ENCODE results near the gene ARNT2.

The ARNT2 gene

GRCh38 chr15:80572337-80572736 lies 168.2 kb downstream of the ARNT2 start:
- H3K4me3 ChIP-seq (IDR thresholded peaks at IDR 0.05; ENCODE audit: insufficient read depth, low read depth, low read length), result no peak overlapping the region
- H3K27ac ChIP-seq, result no peak overlapping the region
- no peaks in the 10 kb centered on the region for H3K4me1 ChIP-seq (ENCODE audit: low read depth, poor library complexity, severe bottlenecking)
- no peaks in the 10 kb centered on the region for H3K27me3 ChIP-seq (ENCODE audit: insufficient read depth, low read depth)
- no peak overlapping the region for H3K4me2 ChIP-seq
- TF ChIP-seq CTCF (conservative IDR thresholded peaks at IDR 0.05; ENCODE audit: low read depth, low read length), result no peak
- H2AFZ ChIP-seq (ENCODE audit: low read depth), result no peak overlapping the region
- no peaks in the 10 kb centered on the region for H3K36me3 ChIP-seq (ENCODE audit: insufficient read depth)
- H3K79me2 ChIP-seq (ENCODE audit: insufficient read depth, low read depth), result no peaks in the 10 kb centered on the region
- H4K20me1 ChIP-seq (ENCODE audit: insufficient read depth), result no peaks in the 10 kb centered on the region
- H3K9ac ChIP-seq, result no peak overlapping the region

- Histone ChIP-seq H4K20me1 (ENCODE audit: insufficient read depth) (no peaks in the 10 kb centered on the region), H3K79me2 (ENCODE audit: insufficient read depth, low read depth) (no peaks in the 10 kb centered on the region), H3K27me3 (ENCODE audit: insufficient read depth, low read depth) (no peaks in the 10 kb centered on the region), H3K4me1 (ENCODE audit: low read depth, poor library complexity, severe bottlenecking) (no peaks in the 10 kb centered on the region), H3K27ac (no peak overlapping the region), H3K36me3 (ENCODE audit: insufficient read depth) (no peaks in the 10 kb centered on the region), H3K4me2 (no peak overlapping the region), H3K9ac (no peak overlapping the region), H3K4me3 (IDR thresholded peaks at IDR 0.05; ENCODE audit: insufficient read depth, low read depth, low read length) (no peak overlapping the region), H2AFZ (ENCODE audit: low read depth) (no peak overlapping the region)
- TF ChIP-seq CTCF (conservative IDR thresholded peaks at IDR 0.05; ENCODE audit: low read depth, low read length), result no peak
These were observed 169.4 kb downstream of the ARNT2 start for GRCh38 chr15:80573606-80574005.

GRCh38 chr15:80574590-80574989 lies 170.4 kb downstream of the ARNT2 start:
- Histone ChIP-seq H3K36me3 (ENCODE audit: insufficient read depth) (no peaks in the 10 kb centered on the region), H3K9ac (no peak overlapping the region), H3K4me2 (no peak overlapping the region), H3K27ac (no peak overlapping the region), H3K27me3 (ENCODE audit: insufficient read depth, low read depth) (no peaks in the 10 kb centered on the region), H2AFZ (ENCODE audit: low read depth) (no peak overlapping the region), H3K4me1 (ENCODE audit: low read depth, poor library complexity, severe bottlenecking) (no peaks in the 10 kb centered on the region), H3K79me2 (ENCODE audit: insufficient read depth, low read depth) (no peaks in the 10 kb centered on the region), H4K20me1 (ENCODE audit: insufficient read depth) (no peaks in the 10 kb centered on the region), H3K4me3 (IDR thresholded peaks at IDR 0.05; ENCODE audit: insufficient read depth, low read depth, low read length) (no peak overlapping the region)
- TF ChIP-seq CTCF (conservative IDR thresholded peaks at IDR 0.05; ENCODE audit: low read depth, low read length), result no peak

GRCh38 chr15:80576519-80577090 lies 172.4 kb downstream of the ARNT2 start:
- no peaks in the 10 kb centered on the region for H4K20me1 ChIP-seq (ENCODE audit: insufficient read depth)
- H3K4me1 ChIP-seq (ENCODE audit: low read depth, poor library complexity, severe bottlenecking), result no peaks in the 10 kb centered on the region
- H3K4me2 ChIP-seq, result no peak overlapping the region
- H3K36me3 ChIP-seq (ENCODE audit: insufficient read depth), result no peaks in the 10 kb centered on the region
- H3K27ac ChIP-seq, result no peak overlapping the region
- H3K27me3 ChIP-seq (ENCODE audit: insufficient read depth, low read depth), result no peaks in the 10 kb centered on the region
- no peak overlapping the region for H3K9ac ChIP-seq
- H2AFZ ChIP-seq (ENCODE audit: low read depth), result no peak overlapping the region
- no peaks in the 10 kb centered on the region for H3K79me2 ChIP-seq (ENCODE audit: insufficient read depth, low read depth)
- no peak overlapping the region for H3K4me3 ChIP-seq (IDR thresholded peaks at IDR 0.05; ENCODE audit: insufficient read depth, low read depth, low read length)
- TF ChIP-seq CTCF (conservative IDR thresholded peaks at IDR 0.05; ENCODE audit: low read depth, low read length), result no peak

Measured in KMS-11 (cell line).